ENCODE results near the gene BRICD5. TPM values are rescaled to one million over a fixed set of nuclear protein-coding genes. Genes with fewer than 3 reads are reported as not detected.

Gene BRICD5
- total and polyA plus RNA-seq, 2 of the 13 experiments (the other 11 are each of a cell fraction or from before 2014, with no cell fraction given), result 1.6 to 5.8 TPM

DNA sequence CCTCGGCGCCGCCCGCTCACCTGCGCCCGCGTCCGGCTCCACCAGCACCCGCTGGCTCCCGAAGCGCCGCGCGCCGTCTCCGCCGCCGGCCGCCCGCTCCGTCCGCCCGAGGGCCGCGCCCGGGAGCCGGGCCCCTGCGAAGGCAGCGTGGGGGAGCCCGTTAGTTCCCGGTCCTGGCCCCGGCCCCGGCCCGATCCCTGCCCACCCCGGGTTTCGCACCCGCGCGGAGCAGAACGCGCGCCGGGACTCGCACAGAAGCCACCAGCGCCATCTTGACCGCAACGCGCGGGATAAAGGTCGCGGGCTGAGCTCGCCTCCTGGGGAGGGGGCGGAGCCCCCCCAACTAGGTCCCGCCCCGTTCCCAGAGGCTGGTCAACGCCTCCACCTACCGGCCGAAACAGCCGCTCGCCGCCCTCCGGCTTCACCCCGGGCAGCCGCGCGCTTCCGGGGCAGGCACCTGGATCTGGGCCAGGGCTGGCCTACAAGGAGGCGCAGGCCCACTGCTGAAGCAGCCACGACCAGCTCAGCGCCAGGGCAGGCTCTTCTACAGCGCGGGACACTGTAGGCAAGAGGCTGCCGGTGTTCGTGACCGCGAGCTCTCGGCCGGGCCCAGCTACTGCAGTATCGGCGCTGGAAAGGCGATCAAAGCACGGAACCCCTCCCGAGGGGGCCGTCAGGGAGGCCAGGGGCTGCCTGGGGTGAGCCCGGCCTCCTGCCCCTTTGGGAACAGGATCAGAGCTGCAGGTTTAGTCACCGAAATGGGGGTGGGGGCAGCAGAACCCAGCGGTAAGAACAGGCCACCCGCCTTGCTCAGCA lies 40.8 kb upstream of the BRICD5 start, which contains the start of gene ECI1 (continued):
- TF ChIP-seq, protein P1, sequence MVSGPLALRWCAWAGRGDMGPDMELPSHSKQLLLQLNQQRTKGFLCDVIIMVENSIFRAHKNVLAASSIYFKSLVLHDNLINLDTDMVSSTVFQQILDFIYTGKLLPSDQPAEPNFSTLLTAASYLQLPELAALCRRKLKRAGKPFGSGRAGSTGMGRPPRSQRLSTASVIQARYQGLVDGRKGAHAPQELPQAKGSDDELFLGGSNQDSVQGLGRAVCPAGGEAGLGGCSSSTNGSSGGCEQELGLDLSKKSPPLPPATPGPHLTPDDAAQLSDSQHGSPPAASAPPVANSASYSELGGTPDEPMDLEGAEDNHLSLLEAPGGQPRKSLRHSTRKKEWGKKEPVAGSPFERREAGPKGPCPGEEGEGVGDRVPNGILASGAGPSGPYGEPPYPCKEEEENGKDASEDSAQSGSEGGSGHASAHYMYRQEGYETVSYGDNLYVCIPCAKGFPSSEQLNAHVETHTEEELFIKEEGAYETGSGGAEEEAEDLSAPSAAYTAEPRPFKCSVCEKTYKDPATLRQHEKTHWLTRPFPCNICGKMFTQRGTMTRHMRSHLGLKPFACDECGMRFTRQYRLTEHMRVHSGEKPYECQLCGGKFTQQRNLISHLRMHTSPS (CRISPR knock-in tag; IDR thresholded peaks at IDR 0.05; ENCODE audit: low read depth), result peak; percentile 84
- TF ChIP-seq SOX13 (IDR thresholded peaks at IDR 0.05) (no peak), SOX13 (CRISPR knock-in tag; conservative IDR thresholded peaks at IDR 0.05 in 1 of 2, IDR thresholded peaks at IDR 0.05 in 1 of 2) (peak in 1 of 2 experiments; percentile 55; a peak in 2 of 4 replicates), ZNF678 (CRISPR knock-in tag; IDR thresholded peaks at IDR 0.05) (no peak), NFIB (CRISPR knock-in tag; IDR thresholded peaks at IDR 0.05; ENCODE audit: borderline replicate concordance) (0 out of 2 replicates have a peak, but pooled peaks have one; percentile 52), AGO2 (optimal IDR thresholded peaks at IDR 0.05; ENCODE audit: low read depth, low read length) (peak; percentile 99), NFE2L2 (IDR thresholded peaks at IDR 0.05; ENCODE audit: low read length) (no peak), SIX1 (CRISPR knock-in tag; IDR thresholded peaks at IDR 0.05; ENCODE audit: borderline replicate concordance) (no peak), NR1H2 (CRISPR knock-in tag; IDR thresholded peaks at IDR 0.05; ENCODE audit: borderline replicate concordance, low read depth) (no peak), ZNF468 (CRISPR knock-in tag; IDR thresholded peaks at IDR 0.05) (no peak), ZNF230 (CRISPR knock-in tag; IDR thresholded peaks at IDR 0.05) (no peak; the same call in 1 of the 2 replicates), EED (CRISPR knock-in tag; IDR thresholded peaks at IDR 0.05) (0 out of 2 replicates have a peak, but pooled peaks have one; percentile 50), ZNF383 (CRISPR knock-in tag; IDR thresholded peaks at IDR 0.05; ENCODE audit: borderline replicate concordance) (no peak), ZNF629 (CRISPR knock-in tag; conservative IDR thresholded peaks at IDR 0.05) (peak; percentile 37; the same call in 1 of the 2 replicates), ZNF446 (CRISPR knock-in tag; IDR thresholded peaks at IDR 0.05) (no peak), ZNF850 (CRISPR knock-in tag; conservative IDR thresholded peaks at IDR 0.05) (no peak)
- TF ChIP-seq, protein P2, sequence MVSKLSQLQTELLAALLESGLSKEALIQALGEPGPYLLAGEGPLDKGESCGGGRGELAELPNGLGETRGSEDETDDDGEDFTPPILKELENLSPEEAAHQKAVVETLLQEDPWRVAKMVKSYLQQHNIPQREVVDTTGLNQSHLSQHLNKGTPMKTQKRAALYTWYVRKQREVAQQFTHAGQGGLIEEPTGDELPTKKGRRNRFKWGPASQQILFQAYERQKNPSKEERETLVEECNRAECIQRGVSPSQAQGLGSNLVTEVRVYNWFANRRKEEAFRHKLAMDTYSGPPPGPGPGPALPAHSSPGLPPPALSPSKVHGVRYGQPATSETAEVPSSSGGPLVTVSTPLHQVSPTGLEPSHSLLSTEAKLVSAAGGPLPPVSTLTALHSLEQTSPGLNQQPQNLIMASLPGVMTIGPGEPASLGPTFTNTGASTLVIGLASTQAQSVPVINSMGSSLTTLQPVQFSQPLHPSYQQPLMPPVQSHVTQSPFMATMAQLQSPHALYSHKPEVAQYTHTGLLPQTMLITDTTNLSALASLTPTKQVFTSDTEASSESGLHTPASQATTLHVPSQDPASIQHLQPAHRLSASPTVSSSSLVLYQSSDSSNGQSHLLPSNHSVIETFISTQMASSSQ (IDR thresholded peaks at IDR 0.05; ENCODE audit: low read depth), result no peak
- TF ChIP-seq, protein P2 (CRISPR knock-in tag; IDR thresholded peaks at IDR 0.05; ENCODE audit: borderline replicate concordance), result peak; percentile 81; the same call in 1 of the 2 replicates
- TF ChIP-seq, protein P3, sequence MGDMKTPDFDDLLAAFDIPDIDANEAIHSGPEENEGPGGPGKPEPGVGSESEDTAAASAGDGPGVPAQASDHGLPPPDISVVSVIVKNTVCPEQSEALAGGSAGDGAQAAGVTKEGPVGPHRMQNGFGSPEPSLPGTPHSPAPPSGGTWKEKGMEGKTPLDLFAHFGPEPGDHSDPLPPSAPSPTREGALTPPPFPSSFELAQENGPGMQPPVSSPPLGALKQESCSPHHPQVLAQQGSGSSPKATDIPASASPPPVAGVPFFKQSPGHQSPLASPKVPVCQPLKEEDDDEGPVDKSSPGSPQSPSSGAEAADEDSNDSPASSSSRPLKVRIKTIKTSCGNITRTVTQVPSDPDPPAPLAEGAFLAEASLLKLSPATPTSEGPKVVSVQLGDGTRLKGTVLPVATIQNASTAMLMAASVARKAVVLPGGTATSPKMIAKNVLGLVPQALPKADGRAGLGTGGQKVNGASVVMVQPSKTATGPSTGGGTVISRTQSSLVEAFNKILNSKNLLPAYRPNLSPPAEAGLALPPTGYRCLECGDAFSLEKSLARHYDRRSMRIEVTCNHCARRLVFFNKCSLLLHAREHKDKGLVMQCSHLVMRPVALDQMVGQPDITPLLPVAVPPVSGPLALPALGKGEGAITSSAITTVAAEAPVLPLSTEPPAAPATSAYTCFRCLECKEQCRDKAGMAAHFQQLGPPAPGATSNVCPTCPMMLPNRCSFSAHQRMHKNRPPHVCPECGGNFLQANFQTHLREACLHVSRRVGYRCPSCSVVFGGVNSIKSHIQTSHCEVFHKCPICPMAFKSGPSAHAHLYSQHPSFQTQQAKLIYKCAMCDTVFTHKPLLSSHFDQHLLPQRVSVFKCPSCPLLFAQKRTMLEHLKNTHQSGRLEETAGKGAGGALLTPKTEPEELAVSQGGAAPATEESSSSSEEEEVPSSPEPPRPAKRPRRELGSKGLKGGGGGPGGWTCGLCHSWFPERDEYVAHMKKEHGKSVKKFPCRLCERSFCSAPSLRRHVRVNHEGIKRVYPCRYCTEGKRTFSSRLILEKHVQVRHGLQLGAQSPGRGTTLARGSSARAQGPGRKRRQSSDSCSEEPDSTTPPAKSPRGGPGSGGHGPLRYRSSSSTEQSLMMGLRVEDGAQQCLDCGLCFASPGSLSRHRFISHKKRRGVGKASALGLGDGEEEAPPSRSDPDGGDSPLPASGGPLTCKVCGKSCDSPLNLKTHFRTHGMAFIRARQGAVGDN (CRISPR knock-in tag; IDR thresholded peaks at IDR 0.05), result peak; percentile 94
